Choroid plexus epithelial cell (primary cell): ENCODE results near the gene CALB2.

Experiments
- DNase-seq: peaks from one replicate; pipeline ENCODE4 v3.0.0-alpha.2; 2010; ENCODE audit warnings: low read depth
- H3K4me3 ChIP-seq: 2 replicates; pipeline ENCODE4 v1.5.1; 2011; ENCODE audit warnings: low read depth, mild to moderate bottlenecking, control low read depth, low read length, moderate library complexity
- TF ChIP-seq, protein P1 (sequence below): conservative IDR thresholded peaks from 2 replicates; pipeline ENCODE4 v1.5.1; 2011; ENCODE audit warnings: low read depth, mild to moderate bottlenecking, control low read depth, inconsistent platforms, low read length, moderate library complexity

CALB2 gene

GRCh38 chr16:71387045-71387871 is 28.7 kb downstream of the CALB2 start:
- TF ChIP-seq, protein P1, sequence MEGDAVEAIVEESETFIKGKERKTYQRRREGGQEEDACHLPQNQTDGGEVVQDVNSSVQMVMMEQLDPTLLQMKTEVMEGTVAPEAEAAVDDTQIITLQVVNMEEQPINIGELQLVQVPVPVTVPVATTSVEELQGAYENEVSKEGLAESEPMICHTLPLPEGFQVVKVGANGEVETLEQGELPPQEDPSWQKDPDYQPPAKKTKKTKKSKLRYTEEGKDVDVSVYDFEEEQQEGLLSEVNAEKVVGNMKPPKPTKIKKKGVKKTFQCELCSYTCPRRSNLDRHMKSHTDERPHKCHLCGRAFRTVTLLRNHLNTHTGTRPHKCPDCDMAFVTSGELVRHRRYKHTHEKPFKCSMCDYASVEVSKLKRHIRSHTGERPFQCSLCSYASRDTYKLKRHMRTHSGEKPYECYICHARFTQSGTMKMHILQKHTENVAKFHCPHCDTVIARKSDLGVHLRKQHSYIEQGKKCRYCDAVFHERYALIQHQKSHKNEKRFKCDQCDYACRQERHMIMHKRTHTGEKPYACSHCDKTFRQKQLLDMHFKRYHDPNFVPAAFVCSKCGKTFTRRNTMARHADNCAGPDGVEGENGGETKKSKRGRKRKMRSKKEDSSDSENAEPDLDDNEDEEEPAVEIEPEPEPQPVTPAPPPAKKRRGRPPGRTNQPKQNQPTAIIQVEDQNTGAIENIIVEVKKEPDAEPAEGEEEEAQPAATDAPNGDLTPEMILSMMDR: no peak
- no peak for DNase-seq
- H3K4me3 ChIP-seq: no peak overlapping the region

DNA sequence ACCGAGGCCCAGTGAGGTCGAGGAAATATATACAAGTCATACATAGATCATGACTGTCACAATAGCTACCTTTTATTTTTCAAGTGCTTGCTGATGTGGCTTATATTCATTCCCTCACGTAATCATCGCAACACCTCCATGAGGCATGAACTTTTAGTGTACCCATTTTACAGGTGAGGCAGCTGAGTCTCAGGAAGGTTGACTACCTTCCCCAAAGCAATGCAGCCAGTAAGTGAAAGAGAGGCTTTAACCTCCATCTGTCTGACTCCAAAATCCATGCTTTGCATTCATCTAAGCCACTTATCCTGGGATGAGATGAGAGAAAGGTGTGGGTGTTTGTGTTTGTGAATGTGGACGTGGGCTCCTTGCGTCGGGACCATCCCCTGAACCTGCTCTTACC is 30.8 kb downstream of the CALB2 start:
- no peak for DNase-seq
- TF ChIP-seq, protein P1: no peak
- H3K4me3 ChIP-seq: no peak overlapping the region

DNA sequence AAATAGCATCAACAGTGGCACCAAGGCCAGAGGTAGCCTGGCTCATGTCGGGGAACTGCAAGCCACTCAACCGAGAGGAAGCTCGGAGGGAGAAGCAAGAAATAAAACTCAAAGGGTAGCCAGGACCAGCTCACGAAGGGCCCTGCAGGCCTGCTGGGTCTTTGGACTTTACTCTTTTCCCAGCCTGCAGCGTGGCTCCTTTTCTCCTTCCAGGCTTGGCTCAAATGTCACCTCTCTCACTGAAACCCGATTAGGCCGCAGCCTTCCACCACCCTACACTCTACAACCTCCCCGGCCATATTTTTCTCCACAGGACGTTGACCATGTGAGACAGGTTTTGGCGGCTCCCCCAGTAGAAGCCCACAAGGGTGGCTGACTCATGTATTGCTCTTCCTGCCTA is 38.1 kb downstream of the CALB2 start:
- no peak for DNase-seq

DNA sequence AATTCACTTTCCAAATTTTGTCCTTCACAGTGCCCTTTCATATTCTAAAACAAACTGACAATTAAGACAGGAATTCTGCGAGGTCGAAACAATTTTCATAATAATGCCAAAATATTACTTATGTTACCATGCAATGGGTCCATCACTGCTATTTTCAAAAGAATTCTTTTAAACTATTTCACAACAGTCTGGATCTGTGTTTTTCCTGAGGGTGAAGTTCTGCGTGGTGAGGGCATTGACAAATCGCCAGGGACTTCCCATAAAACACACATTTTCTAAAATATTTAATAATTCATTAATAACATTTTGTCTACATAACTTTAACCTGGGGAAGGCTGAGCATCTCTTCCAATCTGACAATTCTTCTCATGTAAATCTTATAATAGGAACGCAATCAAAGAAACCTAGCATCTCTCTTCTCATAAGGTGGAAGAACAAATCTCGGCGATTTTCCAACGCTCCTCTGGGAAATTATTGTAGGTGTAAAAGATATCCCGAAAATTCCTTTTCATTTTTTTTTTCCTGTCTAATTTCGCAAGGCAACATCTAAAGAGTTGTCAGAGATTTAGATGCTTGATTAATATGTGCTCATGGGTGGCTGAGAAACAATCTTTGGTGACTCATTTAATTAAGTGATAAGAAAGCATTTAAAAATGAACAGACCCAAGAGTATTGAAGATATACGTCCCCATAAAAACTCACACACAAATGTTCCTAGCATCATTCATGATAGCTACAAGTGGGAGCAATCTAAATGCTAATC is 41.5 kb downstream of the CALB2 start:
- TF ChIP-seq, protein P1: no peak
- DNase-seq: no peak
- no peak overlapping the region for H3K4me3 ChIP-seq

More for the DNA sequence above, 38.1 kb downstream of the CALB2 start:
- TF ChIP-seq, protein P1: no peak
- no peak overlapping the region for H3K4me3 ChIP-seq

GRCh38 chr16:71402007-71402406 is 43.5 kb downstream of the CALB2 start:
- no peak overlapping the region for H3K4me3 ChIP-seq
- TF ChIP-seq, protein P1: no peak
- DNase-seq: no peak

- no peak overlapping the region for H3K4me3 ChIP-seq
- TF ChIP-seq, protein P1: no peak
- DNase-seq: no peak
Observed at GRCh38 chr16:71402674-71403073, 44.2 kb downstream of the CALB2 start.

DNA sequence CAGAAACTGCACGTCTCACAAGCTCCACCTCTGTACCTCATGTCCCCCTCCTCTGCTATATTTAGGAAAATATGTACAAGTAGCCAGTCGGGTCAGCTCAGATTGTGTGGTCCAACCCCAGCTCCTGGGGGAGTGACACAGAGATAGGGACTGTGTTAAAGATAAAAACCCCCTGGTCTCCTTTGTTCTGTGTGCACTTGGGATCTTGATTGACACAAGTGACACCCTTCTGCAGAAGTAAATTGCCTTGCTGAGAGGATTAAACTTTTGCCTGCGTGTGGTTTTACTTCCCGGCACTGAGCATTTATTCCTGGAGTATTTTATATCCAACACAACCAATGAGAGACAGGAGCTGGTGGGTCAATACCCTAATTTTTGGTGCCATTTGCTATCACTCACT is 45.8 kb downstream of the CALB2 start:
- TF ChIP-seq, protein P1: no peak
- no peak overlapping the region for H3K4me3 ChIP-seq
- DNase-seq: no peak
